HG03103 (cell line): ENCODE measurements around the gene KIR2DL1.
"Not testable (repeated sequence)": the region's sequence is repeated elsewhere in the genome, so short reads cannot be mapped to it uniquely, and the experiment has no call there.

Experiments used
- ATAC-seq: cut with Tn5 transposase; IDR thresholded peaks from one replicate; pipeline ENCODE4 v1.9.1; 2021; ENCODE audit warnings: low read depth; ENCODE audit not compliant: unreplicated experiment

Gene KIR2DL1

GRCh38 chr19:54816251-54816650, 46.7 kb downstream of the KIR2DL1 start, which contains the start of gene KIR3DL1:
Gene KIR3DL1, plus strand, starts transcription at chr19:54816468.
- ATAC-seq = not testable (repeated sequence)

- no peak for ATAC-seq
Measured at GRCh38 chr19:54817670-54818536, 48.3 kb downstream of the KIR2DL1 start.

GRCh38 chr19:54824416-54824815, 54.8 kb downstream of the KIR2DL1 start:
- ATAC-seq = not testable (repeated sequence)

- ATAC-seq = not testable (repeated sequence)
Measured at GRCh38 chr19:54825326-54825725, 55.7 kb downstream of the KIR2DL1 start.

GRCh38 chr19:54828064-54828463, 58.5 kb downstream of the KIR2DL1 start:
- not testable (repeated sequence) for ATAC-seq

GRCh38 chr19:54832496-54832895, 62.9 kb downstream of the KIR2DL1 start, which contains the start of gene KIR2DS4:
Gene KIR2DS4, plus strand, starts transcription at chr19:54832676.
- ATAC-seq = not testable (repeated sequence)
